NCI-H446 (cell line): Measurements from ENCODE around the gene MLLT1.

Experiments
- DNase-seq, 2 experiments: peaks; one replicate each; lab custom pipeline; 2025; lab: John Stamatoyannopoulos, UW

The MLLT1 gene

DNA sequence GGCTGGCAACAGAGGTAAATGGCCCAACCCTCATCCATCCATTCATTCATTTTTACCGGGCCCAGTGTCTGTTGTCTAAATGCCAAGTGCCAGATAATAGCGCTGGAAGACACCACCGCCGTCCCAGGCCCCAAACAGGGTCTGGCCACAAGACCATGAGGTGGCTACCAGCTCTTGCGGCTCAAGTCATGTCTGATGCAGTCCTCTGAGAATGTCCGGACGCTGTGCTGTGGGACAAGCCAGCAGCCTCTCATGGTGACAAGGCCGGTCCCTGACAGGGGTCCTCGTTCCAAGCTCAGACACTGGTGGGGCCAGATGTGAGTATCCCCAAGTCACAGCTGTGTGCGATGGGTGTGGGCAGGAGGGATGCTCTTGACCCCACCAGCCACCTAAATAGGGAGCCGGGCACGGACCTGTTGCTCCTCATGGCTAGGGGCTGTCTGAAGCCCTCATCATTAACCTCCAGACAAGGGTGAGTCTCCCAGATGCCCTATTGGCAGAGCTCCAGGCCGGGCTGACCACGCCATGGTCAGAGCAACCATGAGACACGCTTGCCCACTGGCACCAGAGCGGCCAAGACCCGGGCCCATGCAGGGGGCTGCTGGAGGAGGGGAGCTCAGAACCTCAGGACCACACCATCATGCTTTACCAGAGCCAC, 58.4 kb downstream of the MLLT1 start:
- no peak for DNase-seq

DNA sequence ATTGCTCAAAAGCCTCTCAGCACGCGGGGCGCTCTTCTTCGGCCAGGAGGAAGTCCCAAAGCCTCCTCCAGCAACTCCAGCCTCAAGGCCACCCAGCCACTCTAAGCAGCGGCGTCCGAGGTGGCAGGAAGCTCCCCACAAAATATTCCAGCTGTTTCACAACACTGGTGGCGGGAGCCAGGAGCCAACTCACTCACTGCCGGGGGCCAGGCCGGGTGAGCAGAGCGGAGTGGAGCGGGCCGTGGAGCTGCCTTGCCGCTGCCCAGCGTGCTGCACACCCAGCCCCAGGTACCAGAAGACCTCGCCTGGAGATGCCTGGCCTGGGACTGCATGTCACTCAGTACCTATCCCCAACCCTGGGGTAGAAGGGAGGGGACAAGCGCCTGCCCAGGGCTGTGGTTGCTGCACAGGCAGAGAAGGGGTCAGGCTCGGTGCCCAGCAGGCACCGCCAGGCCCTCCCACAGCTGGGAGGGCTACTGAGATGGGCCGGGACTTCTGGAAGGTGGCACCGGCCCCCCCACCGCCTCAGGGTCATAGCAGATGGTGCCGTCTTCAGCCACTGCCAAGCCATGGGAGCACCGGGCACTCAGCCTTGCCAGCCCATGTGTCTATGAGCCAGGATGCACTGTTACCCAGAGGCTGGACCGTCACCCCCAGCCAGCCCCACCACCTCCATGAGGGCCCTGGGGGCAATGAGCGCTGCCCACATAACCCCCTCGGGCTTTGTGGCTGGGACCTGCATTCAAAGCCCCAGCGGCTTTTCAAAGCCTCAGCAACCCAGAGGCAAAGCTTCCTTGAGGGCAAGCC, 59.2 kb downstream of the MLLT1 start:
- DNase-seq, result no peak

DNA sequence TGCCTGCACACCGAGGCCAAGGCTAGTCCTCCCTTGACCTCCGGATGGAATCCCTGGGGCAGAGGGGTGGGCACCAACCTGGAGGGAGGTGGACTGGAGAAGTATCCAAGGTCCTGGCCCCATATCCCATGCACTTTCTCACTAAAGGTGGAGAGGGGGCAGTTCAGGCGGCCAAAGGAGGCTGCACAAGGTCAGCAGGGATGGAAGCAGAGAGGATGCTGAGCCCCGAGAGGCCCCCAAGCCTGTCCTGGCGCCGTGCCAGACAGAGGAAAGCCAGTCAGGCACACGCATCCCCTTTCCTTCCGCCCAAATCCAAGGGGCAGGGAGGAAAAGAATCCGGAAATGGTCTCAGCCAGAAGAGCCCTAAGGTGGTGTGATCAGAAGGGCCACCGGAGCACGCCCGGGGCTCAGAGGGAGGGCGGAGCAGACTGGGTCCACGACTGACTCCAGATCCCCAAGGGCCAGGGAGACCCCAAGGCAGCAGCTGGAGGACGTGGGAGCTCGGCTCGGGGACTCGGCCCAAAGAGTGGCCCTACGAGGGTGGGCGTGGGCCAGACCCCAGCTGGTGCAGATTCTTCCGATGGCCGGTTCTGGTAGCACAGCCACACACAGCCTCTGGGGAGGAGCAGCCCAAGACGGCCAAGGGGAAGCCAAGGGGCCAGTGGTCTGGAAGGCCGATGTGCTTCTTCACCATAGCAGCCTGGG, 60.0 kb downstream of the MLLT1 start:
- no peak for DNase-seq

DNA sequence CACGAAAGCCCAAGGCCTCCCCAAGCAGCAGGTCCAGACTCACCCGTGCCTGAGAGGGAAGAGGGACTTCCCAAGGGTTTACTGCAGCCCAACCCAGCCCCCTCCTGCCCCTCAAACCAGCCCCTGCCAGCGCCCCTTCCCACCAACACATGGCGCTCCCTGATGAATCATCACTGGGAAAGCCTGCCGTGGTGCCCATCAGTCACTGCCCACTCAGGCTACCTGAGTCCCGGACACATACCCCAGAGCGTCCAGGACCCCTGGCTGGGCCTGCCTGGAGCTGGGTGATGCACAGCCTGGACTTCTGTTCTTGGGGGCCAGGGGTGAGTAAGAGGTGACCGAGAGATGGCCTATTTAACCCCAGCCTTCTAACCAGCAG, 60.6 kb downstream of the MLLT1 start:
- DNase-seq, result no peak

DNA sequence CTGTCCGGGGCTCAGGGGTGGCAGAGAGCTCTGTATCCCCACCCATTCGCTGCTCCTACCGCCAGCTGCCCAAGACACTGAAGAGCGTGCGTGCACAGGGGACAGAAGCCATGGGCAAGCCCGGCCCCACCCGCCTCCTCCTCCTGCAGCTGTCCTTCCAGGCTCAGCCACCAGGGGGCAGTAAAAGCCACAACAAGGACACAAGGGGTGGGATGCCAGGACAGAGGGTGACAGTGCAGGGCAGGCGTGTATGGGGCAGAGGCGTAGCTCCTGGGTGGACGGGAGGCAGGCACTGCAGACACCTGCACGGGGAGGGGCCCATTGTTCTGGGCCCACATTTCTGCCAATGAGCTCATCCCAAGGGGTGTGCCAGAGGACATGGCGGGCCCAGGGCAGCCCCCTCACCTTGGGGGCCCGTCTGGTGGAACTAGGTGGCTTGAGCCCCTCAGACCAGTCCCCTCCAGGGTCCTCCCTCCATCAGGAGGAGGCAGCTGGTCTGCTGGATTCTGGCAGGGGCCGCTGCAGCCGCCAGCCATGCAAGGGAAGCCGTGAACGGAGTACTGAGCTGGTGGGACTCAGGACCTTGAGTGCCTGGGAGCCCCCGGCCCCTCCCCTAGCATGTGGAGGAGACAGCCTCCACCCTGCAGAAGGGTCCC, 61.2 kb downstream of the MLLT1 start:
- DNase-seq, result peak; percentile 59 to 72

DNA sequence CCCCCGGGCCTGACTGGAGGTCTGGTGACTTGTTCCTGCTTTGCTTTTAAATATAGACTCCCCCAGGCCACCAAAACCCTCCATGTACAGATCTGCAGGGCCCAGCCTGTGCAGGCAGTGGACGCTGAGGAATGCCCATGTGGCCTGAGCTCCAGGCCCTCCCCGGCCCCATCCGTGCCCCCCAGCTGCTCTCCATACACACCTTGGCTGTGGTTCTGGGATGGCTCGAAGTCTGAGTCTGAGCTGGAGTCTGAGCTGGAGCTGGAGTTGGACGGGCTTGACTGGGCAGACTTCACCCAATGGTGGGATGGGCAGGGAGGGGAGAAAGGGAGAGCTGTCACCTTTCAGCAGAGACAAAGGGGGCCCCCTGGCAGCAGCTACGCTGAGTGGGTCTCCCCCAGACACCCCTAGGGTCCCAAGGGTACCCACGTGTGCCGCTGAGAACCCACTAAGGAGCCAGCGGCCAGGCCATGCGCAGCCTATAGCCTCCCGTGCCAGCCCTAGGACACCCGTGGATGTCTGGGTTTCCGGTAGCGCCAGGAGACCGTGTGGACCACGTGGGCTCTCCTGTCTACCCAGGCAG, 61.9 kb downstream of the MLLT1 start:
- DNase-seq, result no peak

DNA sequence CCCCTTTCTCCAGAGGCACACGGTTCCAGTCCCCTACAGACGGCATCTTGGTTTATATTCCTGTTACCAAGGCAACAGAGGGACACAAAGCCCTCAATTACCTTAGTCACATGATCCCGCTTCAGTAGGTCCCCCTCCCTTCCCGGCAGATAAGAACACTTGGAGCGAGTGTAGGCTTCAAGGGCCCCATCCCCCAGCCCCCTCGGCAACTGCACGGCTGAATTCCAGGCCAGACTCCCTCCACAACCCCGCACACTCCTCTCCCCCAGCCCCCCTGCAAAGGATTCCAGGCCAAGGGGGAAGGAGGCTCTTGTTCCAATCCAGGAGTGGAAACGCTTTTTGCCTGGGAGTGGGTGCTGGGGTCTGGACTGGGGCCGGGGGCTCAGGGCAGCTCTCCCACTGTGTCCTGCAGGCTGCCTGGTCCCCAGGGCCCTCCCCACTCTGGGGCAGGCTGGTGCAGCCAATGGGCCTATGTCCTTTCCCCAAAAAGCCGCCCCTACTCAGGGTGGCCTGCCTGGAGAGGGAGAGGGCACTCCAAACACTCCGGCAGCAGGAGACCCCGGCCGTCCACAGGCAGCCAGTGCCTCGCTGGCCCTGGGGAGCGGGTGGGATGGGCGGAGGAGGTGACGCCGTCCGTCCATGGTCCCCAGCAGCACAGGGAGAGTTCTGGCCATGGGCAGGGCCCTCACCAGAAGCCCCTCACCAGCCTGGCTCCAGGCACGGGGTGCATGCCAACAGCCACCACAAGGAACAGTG, 62.6 kb downstream of the MLLT1 start:
- DNase-seq, result no peak

DNA sequence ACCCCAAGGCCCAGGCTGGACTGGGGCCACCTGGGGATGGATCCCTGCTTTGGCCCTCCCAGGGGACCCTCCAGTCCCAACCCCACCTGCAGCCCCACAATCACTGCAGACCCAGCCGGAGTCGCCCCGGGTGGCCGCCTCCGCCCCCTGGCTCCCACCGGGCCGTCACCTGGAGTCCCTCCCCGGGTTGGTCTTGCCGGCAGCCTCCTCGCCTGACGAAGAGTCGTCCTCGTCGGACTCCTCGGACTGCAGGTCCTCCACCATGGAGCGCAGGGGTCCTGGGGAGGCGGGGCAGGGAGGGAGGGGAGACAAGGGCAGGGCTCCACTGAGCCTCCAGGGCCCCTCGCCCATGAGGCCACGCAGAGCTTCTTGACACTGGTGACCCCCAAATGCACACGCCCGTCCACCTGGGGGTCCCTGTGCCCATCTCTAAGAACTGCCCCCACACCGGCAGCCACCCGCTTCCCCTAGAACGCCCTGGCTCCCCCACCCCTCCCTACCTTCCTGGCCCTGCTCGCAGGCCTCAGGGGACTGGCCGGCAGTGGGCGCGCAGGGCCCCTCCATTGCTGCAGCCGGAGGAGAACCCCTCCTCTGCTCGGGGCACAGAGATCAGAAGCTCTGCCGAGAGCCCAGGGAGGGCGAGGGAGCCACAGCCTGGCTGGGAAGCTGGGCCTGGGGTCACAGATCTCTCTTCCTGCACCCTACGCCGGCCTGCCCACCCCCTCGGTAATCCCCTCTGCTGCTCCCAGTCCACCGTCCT, 63.4 kb downstream of the MLLT1 start:
- no peak for DNase-seq

DNA sequence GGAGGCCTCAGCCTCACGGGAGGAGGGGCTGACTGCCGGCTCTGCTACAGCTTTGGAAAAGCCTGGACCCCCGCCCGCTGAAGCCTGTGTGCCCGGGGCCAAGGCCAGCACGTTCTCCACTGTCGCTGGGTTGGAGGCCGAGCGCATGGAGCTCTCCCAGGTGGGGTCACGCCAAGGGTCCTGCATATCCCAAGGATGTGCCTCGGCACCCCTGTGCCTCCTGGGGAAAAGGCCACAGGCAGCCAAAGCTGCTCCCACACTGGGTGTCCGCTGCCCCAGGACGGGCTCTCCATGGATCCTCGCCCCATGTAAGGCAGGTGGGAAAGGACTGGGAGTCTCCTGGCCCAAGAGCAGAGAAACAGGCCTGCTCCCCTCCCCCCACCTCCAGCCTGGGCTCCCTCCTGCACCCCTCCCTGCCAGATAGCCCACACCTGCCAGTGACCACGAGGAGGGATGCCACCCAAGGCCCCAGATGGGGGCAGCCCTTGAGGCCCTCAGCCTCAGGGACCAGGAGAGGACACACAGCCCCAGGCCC, 64.0 kb downstream of the MLLT1 start:
- DNase-seq, result no peak

DNA sequence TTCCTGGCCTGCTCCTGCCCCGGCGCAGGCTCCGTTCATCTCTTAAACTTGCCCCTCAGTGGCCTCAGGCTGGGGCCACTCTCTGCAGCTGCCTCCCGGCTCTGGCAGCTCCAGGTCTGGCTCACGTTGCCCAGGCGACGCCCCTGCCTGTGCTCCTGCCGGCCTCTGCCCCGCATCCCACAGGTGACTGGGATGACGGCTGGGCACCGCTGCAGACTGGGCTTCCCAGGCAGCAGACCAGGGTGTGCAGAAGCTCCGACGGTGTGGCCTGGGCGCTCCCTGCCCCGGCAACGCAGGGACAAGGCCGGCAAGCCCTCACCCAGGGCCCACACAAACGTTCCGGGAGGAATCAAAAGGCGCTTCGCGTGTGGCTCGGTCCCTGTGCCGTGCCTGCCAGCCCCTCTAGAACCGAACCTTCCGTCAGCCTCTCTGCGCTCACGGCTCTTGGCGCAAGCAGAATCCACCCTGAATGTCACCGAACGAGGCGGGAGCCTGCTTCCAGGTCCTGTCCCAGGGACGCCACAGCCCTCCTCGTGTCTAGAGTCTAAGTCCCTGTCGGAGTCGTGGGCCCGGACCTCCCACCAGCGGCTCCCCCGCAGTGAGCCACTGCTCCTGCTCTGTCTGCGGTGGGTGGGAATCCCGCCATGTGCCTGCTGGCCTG, 64.8 kb downstream of the MLLT1 start:
- DNase-seq, result no peak

DNA sequence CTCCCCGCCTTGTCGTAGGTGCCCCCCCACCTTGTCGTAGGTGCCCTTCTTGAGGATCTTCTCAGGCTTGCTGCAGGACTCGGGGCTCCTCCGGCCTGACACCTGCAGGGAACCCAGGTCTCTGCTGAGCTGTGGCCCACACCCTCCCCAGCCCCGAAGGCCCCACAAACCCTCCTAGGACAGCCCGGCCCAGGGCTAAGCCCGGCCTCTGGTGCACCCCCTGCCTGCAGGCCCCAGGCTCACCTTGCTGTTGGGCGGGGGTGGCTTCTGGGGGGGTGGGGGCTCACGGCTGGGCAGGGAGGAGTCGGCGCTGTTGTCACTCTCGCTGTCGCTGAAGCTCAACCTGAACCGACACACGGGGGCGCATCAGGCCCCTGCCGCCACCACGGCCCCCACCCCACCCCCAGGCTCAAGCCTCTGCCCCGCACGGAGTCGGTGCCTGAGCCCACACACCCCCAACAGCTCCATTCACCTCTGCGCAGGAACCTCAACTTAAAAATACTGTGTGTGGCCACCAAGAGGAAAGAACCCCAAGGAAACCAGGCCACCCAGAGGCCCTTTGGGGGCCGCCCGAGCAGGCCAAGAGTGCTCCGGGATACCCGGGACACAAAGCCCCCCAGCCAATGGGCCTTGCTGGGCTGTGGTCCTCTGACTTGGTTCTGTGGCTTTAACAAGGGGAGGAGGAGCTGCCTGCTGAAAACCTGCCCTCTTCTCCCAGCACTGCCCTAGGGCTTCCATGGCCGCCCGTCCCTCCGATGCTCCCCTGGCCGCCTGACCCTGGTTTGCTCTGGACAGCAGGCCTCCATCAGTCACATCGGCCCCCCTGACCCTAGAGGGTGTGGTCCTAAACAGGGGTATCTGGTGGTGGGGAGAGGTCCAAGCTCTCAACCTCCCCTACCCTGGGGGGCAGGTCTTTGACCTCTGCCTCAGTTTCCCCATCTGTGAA, 65.8 kb downstream of the MLLT1 start:
- no peak for DNase-seq

DNA sequence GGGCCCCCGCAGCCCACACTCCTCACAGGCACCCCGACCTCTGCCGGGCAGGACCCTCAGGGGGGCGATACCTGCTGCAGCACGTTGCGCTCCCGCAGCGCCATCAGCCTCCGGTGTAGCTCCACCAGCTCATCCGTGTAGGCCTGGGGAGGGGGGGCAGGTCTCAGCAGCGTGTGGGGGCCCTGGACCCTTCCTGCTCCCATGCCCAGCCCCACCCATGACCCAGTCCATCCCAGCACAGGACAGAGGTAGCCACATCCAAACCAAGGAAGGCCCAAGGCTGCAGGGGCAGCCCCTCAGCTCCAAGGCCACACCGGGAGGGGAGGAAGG, 66.5 kb downstream of the MLLT1 start:
- no peak for DNase-seq

DNA sequence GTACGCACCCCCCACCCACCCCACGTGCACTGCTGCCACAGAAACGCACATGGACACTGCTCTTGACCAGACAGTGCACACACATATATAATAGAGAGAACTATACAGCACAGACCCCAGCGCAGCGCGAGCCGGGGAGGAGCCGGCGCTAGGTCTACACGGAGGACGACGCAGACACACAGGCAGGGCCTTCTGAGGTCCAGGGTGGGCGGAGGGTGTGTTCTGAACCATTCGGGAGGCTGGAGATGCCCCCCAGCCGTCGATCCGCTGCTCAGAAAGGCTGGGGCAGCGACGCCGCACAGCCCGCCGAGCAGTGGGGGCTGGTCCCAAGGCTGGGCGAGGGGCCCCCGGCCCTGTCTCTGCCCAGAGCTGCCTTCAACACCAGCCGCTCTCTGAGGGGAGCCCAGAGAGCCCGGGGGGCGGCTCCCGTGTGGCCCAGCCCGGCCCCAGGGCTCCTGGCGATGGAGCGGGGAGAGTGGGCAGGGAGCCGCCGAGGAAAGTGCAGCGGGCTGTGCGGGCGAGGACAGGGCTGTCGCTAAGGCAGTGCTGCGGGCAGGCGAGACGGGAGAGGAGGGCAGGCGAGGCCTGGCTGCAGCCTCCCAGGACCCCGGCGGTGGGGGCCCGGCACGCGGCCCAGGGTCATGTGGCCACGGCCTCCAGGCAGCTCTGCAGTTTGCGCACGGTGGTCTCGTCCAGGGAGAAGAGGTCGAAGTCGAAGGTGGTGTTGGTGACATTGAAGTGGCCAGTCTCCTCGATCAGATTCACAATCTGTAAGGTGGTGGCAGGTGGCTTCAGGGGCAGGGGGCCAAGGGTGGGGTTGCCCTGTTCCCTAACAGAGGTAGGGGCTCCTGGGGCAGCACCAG, 67.1 kb downstream of the MLLT1 start:
- DNase-seq, result no peak

DNA sequence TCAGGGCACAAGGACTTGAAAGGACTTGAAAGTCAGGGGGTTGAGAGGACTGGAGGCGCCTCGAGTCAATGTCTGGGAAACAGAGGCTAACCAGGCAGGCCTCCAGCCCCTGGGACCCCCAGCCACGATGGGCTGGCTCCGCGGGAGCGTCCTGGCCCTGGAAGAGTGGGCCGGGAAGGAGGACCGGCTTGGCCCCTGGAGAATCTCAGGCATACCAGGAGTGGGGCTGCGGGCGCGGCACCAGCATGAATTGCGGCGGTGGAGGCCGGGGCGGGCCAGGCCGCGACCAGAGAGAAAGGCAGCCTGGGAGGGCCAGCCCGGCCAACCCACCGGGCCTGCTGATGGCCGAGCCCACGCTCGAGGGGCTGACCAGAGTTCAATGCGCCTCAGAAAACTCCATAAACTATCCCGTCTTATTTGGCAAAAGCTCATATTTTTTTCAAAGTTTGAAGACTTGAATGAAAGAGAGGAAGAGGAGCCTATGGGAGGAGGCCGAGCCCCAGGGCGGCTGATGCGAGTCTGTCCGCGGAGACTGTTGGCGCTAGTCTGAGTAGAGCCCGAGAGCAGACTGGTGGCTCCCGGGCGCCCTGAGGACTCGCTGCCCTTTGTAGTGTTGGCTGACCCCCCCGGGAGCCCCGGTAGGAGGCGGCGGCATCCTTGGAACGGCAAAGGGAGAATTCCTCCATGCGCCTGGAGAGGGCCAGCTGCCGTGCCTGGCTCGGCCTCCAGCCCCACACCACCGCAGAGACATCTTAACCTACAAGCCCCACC, 68.0 kb downstream of the MLLT1 start:
- DNase-seq, result no peak

DNA sequence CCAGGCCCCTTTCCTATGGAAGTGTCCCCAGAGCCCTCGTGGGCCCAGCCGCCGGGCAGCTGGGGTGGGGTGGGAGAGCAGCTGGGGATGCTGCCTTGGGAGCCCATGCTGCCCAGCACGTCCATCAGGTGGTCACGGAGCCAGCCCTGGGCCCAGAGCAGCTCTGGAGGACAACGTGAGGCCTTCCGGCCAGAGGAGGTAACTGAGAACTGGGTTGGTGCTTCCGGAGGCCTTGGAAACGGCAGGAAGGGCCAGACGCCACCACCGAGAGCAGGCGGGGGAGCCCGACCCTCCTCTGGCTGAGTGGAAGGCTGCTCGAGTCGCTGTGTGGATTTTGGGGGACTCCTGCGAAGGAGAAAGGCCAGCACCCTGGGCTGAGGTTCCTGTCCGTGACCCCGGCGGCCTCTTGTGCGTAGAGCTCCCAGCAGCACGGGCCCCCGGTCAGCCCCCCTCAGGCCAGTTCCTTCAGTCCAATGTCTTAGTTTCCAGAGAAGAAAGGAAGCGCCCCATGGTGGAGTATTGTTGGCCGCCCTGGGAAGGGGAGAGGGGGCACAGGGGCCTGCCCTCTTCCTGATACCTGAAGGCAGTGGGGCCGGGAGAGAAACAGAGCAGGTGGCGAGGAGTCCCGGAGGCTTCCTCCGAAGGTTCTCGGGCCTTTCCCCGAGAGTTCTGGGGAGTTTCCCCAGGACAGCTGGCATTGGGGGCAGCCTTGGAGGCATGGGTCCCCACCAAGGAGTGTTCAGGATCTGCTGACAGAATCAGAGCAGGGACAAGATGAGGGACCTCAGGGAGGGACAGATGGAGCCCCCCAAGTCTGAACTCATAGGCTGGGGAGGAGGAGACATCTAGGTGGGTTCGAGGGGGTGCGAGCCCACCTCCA, 68.8 kb downstream of the MLLT1 start:
- no peak for DNase-seq

DNA sequence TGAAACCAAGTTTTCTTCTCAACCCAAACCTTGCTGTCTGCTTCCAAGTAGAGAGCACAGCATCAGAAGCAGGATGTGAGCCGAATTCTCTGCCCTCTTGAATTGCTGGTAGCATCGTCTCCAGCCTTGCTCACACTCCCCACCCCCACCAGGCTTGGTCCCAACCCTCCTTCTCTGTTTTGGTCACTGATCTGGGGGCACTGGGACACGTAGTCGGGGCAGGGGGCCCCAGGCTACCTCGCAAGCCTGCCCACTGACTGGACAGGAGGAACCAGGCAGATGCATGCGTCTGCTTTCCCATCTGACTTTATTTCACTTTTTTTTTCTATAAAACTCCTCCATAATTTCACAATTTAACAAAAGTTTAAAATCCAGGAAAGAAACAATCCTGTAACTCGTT, 69.7 kb downstream of the MLLT1 start:
- DNase-seq, result no peak
